Gastroesophageal sphincter (tissue), 3 donors: ENCODE data around the gene RAPGEF1.

Experiments
- EP300 ChIP-seq: sonication (generic); formaldehyde crosslinking; IDR thresholded peaks from one replicate; pipeline ENCODE4 v1.6.1; 2017; ENCODE audit warnings: antibody characterized with exemption, mild to moderate bottlenecking
- POLR2A ChIP-seq, 2 donors: fragments of 450-650 bp; IDR thresholded peaks; one replicate each; pipeline ENCODE4 v1.6.1; 2017; ENCODE audit warnings: antibody characterized with exemption in 2 of 2, mild to moderate bottlenecking in 2 of 2, moderate library complexity in 1 of 2
- TF ChIP-seq, protein P1 (sequence below), 4 experiments: fragments of 200-600 bp in 2 of 4; fragments of 450-650 bp in 2 of 4; sonication (generic) in 1 of 4; IDR thresholded peaks; one replicate each; pipeline ENCODE4 v1.5.1; 2017 to 2019; ENCODE audit warnings: antibody characterized with exemption in 4 of 4, mild to moderate bottlenecking in 2 of 4, moderate library complexity in 2 of 4

- TF ChIP-seq, protein P1, sequence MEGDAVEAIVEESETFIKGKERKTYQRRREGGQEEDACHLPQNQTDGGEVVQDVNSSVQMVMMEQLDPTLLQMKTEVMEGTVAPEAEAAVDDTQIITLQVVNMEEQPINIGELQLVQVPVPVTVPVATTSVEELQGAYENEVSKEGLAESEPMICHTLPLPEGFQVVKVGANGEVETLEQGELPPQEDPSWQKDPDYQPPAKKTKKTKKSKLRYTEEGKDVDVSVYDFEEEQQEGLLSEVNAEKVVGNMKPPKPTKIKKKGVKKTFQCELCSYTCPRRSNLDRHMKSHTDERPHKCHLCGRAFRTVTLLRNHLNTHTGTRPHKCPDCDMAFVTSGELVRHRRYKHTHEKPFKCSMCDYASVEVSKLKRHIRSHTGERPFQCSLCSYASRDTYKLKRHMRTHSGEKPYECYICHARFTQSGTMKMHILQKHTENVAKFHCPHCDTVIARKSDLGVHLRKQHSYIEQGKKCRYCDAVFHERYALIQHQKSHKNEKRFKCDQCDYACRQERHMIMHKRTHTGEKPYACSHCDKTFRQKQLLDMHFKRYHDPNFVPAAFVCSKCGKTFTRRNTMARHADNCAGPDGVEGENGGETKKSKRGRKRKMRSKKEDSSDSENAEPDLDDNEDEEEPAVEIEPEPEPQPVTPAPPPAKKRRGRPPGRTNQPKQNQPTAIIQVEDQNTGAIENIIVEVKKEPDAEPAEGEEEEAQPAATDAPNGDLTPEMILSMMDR (IDR thresholded peaks at IDR 0.05): no peak
- TF ChIP-seq EP300 (no peak), POLR2A (IDR thresholded peaks at IDR 0.05) (no peak)
These were observed 108.6 kb downstream of the RAPGEF1 start for GRCh38 chr9:131631306-131631705.
